Adipocyte (in vitro differentiated cells): Measurements from ENCODE around the gene TBCC.

Experiments
- DNase-seq: peaks from one replicate; pipeline ENCODE4 v3.0.0-alpha.2; 2015; ENCODE audit warnings: low read depth
- H3K27me3 ChIP-seq: replicated peaks from 2 replicates; pipeline ENCODE4 v1.7.0; 2013; ENCODE audit warnings: mild to moderate bottlenecking, low read length, moderate library complexity; ENCODE audit not compliant: control insufficient read depth, insufficient read depth
- H3K36me3 ChIP-seq: 2 replicates; pipeline ENCODE4 v1.7.0; 2013; ENCODE audit warnings: low read length, mild to moderate bottlenecking, moderate library complexity; ENCODE audit not compliant: control insufficient read depth, insufficient read depth, severe bottlenecking
- H3K4me1 ChIP-seq: 2 replicates; pipeline ENCODE4 v1.7.0; 2013; ENCODE audit warnings: mild to moderate bottlenecking, low read length, moderate library complexity; ENCODE audit not compliant: control insufficient read depth, insufficient read depth
- H3K4me3 ChIP-seq: 2 replicates; pipeline ENCODE4 v1.7.0; 2013; ENCODE audit warnings: mild to moderate bottlenecking, low read length, moderate library complexity
- H3K9ac ChIP-seq: 2 replicates; pipeline ENCODE4 v1.7.0; 2013; ENCODE audit warnings: mild to moderate bottlenecking, low read length, moderate library complexity
- H3K9me3 ChIP-seq: 2 replicates; pipeline ENCODE4 v1.7.0; 2013; ENCODE audit warnings: mild to moderate bottlenecking, low read length, moderate library complexity; ENCODE audit not compliant: control insufficient read depth

The TBCC gene

DNA sequence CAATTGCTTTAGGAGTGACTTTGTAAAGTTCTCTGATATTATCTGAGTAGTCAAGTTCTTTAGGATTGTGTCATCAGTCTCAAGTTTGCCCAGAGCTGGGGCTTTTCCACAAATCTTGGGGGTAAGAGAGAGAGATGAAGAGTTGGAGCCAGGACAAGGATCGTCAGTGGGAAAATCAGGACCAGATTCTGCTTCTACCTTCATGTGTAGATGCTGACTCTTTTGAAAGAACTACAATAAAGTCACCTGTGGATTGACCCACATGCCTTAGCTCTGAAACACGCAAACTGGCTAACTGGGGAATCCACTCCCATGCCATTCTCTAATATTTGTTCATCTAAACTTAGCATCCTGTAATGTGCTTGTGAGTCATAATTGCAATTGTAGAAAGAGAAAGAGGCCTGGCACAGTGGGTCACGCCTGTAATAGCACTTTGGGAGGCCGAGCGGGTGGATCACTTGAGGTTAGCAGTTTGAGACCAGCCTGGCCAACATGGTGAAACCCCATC, 20.3 kb upstream of the TBCC start:
- no peaks in the 10 kb centered on the region for H3K36me3 ChIP-seq
- peak; percentile 70 for DNase-seq
- H3K9ac ChIP-seq: no peak overlapping the region
- H3K9me3 ChIP-seq: no peaks in the 10 kb centered on the region
- H3K4me3 ChIP-seq: no peak overlapping the region
- peaks cover 14% of the 10 kb centered on the region for H3K4me1 ChIP-seq
- H3K27me3 ChIP-seq: no peaks in the 10 kb centered on the region

DNA sequence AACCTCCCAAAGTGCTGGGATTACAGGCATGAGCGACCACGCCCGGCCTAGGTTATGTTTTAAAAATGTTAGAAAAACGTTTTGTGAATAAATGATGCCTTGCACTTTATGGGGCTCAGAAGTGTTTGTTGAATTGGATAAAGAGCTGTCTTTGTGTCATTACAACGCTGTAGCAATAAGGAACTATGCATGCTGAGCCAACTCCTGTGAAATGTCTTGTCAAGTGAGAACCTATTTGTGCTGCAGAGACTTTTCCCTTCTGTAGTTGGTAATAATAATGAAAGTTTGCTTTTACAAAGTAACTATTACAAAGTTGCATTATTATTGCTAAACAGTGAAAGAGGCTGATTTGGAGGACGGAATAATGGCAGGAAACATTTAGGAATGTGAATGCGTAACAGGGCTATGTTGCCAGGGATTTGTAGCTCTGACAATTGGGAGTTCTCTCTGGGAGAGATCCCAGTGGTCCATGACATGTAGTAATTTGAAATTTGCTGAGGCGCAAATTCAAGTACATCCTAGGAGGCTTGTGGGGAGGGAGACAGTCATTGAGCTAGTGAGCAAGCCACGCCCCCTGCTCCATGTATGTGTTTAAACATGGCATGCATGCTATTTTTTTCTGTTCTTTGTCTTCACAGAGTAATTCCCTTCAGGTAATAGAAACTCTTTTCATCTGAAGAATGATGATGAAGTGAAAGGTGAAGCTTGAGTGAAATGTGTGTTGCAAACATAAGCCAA, 19.2 kb upstream of the TBCC start:
- H3K4me1 ChIP-seq: peaks cover 14% of the 10 kb centered on the region
- H3K9ac ChIP-seq: no peak overlapping the region
- H3K4me3 ChIP-seq: no peak overlapping the region
- H3K9me3 ChIP-seq: no peaks in the 10 kb centered on the region
- H3K36me3 ChIP-seq: no peaks in the 10 kb centered on the region
- H3K27me3 ChIP-seq: no peaks in the 10 kb centered on the region
- DNase-seq: no peak

DNA sequence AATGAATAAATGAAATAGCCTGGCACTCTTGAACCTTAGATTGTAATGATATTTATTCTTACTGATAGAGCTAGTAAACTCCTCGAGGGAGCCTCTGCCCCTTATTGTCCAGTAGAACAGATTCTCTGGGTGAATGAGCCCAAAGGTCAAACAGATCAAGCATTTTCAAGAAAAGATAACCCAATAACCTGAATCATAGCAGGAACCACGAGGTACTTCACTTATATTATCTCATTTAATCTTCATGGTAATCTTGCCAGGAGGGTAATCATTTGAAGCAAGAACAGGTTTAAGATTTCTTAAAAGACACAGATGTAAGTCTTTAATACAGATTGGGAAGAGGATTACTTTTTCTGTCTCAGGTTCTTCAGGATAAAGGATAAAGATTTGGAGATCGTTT, 17.0 kb upstream of the TBCC start:
- DNase-seq: no peak
- no peak overlapping the region for H3K9ac ChIP-seq

DNA sequence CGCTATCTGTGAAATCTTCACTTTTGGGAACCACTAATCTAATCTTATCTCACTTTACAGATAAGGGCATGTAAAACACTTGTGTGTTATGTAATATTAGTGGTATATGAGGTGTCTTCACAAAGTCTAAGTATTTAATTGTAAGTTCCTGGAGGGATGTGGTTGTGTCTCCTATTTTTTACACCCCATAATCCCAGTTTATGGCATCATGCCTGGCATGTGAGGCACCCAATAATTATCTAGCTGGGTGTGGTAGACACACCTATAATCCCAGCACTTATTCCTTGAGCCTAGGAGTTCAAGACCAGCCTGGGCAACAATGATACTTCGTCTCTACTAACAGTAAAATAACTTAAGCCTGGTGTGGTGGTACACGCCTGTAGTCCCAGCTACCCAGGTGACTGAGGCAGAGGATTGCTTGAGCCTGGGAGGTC, 16.5 kb upstream of the TBCC start:
- Histone ChIP-seq H3K9me3 (no peaks in the 10 kb centered on the region), H3K4me3 (no peak overlapping the region), H3K4me1 (peaks cover 7% of the 10 kb centered on the region), H3K36me3 (no peaks in the 10 kb centered on the region), H3K9ac (no peak overlapping the region), H3K27me3 (no peaks in the 10 kb centered on the region)
- no peak for DNase-seq

More for the DNA sequence above, 17.0 kb upstream of the TBCC start:
- no peak overlapping the region for H3K4me3 ChIP-seq
- no peaks in the 10 kb centered on the region for H3K27me3 ChIP-seq
- no peaks in the 10 kb centered on the region for H3K9me3 ChIP-seq
- H3K4me1 ChIP-seq: peaks cover 7% of the 10 kb centered on the region
- no peaks in the 10 kb centered on the region for H3K36me3 ChIP-seq

DNA sequence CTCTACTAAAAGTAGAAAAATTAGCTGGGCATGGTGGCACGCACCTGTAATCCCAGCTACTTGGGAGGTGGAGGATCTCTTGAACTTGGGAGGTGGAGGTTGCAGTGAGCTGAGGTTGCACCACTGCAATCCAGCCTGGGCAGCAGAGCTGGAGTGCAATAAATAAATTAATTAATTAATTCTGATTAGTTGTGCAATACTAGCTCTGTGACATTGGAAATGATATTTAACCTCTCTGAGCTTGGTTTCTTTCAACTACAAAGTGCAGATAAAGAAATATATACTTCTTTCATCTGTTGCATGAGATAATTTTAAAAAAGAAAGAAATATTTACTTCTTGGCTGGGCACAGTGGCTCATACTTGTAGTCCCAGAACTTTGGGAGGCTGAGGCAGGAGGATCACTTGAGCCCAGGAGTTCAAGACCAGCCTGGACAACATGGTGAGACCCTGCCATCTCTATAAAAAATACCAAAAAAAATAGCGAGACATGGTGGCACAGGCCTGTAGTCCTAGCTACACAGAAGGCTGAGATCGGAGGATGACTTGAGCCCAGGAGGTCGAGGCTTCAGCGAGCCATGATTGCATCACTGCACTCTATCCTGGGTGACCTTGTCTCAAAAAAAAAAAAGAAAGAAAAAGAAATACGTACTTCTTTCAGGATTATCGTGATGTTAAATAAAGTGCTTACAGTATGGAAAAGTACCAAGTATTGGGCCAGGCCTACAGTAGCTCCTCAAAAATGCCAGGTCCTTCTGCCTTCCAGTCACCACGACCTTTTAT, 15.6 kb upstream of the TBCC start:
- no peak overlapping the region for H3K9ac ChIP-seq
- no peak overlapping the region for H3K4me3 ChIP-seq
- no peak for DNase-seq
- H3K4me1 ChIP-seq: peaks cover 7% of the 10 kb centered on the region
- no peaks in the 10 kb centered on the region for H3K9me3 ChIP-seq
- H3K27me3 ChIP-seq: no peaks in the 10 kb centered on the region
- no peaks in the 10 kb centered on the region for H3K36me3 ChIP-seq

DNA sequence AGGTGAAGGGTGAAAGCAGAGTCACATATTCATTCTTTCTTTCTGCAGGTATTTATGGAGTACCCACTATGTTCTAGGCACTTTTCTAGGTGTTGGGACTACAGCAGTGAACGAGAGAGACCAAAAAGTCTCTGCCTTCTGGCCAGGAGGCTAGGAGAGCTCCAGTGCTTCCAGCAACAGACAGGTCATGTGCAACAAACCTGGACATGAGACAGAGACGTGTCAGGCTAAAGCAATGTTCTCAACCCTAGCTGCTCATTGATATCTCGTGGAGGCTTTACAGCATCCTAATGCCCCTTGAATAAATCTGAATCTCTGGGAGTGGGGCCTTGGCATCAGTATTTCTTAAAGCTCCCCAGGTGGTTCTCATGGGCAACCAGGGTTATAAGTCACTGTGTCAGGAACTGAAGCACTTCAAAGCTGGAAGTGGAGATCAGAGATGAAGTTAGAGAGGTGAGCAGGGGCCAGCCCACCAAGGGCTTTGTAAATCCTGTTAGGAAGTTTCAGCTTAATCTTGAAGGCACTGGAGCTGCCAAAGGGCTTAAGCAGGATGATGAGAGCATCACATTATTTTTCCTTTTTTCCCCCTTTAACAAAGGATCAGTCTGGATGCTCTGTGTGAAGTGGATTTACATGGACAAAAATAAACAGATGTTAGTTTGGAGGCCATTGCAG, 13.0 kb upstream of the TBCC start:
- DNase-seq: no peak
- H3K9me3 ChIP-seq: no peaks in the 10 kb centered on the region
- H3K9ac ChIP-seq: no peak overlapping the region
- H3K4me3 ChIP-seq: no peak overlapping the region
- H3K36me3 ChIP-seq: no peaks in the 10 kb centered on the region
- H3K27me3 ChIP-seq: no peaks in the 10 kb centered on the region
- H3K4me1 ChIP-seq: peaks cover 4% of the 10 kb centered on the region

DNA sequence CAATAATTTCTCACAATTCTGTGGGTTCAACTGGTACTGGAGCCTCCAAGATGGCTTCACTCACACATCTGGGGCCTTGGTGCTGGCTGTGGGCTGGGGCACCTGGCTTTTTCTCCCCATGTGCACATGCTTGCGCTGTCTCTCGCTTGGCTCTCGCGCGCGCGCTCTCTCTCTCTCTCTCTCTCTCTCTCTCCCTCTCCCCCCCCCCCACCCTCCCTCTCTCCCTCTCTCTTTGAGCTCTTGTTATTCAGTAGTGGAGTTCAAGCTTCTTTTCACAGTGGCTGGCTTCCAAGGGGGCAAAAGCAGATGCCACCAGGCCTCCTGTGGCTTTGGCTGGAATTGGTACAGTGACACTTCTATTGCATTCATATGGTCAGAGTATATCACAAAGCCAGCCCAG, 10.8 kb upstream of the TBCC start:
- DNase-seq: no peak
- Histone ChIP-seq H3K9ac (no peak overlapping the region), H3K4me3 (no peak overlapping the region), H3K27me3 (no peaks in the 10 kb centered on the region), H3K9me3 (no peaks in the 10 kb centered on the region), H3K36me3 (no peaks in the 10 kb centered on the region), H3K4me1 (peaks cover 2% of the 10 kb centered on the region)

DNA sequence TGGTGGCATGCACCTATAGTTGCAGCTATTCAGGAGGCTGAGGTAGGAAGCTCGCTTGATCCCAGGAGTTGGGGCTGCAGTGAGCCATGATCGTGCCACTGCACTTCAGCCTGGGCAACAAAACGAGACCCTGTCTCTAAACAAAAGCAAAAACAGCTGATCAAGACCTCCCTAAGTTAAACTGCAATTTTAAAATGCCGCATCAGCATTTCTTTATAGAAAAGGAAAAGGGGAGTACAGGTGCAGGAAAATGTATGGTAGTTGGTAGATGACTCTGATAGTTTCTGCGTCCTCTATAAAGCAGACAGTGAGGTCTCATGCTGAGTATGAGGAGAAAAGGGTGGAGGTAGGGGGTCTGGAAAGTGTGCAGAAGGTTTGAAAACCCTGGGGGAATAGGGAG, 8.9 kb upstream of the TBCC start:
- Histone ChIP-seq H3K4me1 (no peaks in the 10 kb centered on the region), H3K9ac (no peak overlapping the region), H3K9me3 (no peaks in the 10 kb centered on the region), H3K36me3 (no peaks in the 10 kb centered on the region), H3K27me3 (no peaks in the 10 kb centered on the region), H3K4me3 (no peak overlapping the region)
- DNase-seq: no peak

DNA sequence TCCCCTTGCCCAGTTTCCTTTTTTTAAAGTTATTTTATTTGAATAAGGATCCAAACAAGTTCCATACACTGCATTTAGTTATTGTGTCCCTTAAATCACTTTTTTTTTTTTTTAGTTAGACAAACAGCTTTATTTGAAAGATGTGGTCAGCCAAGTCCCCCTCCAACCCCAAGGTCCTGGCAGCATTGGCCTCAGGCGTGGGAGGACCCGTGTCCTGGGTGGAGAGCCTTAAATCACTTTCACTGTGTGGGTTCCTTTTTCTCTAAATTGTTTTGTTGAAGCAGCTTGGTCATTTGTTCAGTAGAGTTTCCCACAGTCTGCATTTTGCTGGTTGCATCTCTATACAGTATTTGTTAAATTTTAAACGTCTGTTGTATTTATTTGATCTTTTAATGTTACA, 5.2 kb upstream of the TBCC start:
- peaks cover 14% of the 10 kb centered on the region for H3K4me1 ChIP-seq
- DNase-seq: no peak
- no peaks in the 10 kb centered on the region for H3K36me3 ChIP-seq
- no peak overlapping the region for H3K9ac ChIP-seq
- no peaks in the 10 kb centered on the region for H3K9me3 ChIP-seq
- H3K27me3 ChIP-seq: no peaks in the 10 kb centered on the region
- no peak overlapping the region for H3K4me3 ChIP-seq

DNA sequence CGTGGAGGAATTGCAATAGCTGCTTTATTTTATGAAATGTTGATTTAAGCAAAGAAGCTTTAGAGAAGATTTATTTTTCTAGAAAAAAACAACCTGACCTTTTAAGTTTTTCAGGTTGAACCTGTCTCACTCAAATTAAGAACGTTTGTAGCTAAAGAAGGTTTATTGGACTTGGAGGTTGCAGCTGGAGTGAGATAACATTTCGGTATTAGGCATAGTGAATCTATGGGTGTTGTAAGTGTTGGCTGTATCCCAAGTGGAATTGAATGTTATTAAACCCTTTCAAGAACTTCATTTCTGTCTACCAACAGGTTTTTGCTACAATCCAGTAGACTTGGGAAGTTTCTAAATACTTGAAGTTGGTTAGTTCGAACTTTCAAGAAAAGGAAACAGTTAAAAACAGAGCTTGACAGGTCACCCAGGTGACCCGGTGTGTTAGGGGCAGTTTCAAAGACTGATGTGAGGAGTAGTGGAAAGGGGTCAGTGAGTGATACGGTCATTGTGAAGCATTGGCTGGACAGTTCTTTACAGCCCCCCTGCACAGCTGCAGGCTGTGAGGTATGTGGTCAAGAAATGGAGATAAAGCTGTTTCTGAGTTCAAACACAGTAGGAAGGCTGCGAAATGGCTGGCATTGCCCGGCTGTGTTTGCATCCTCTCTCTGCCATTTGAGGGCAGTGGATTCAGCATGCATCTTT, 2.4 kb upstream of the TBCC start:
- Histone ChIP-seq H3K4me3 (peak overlapping the region; percentile 98), H3K27me3 (no peaks in the 10 kb centered on the region), H3K36me3 (no peaks in the 10 kb centered on the region), H3K4me1 (peaks cover 28% of the 10 kb centered on the region), H3K9ac (peak overlapping the region; percentile 100), H3K9me3 (no peaks in the 10 kb centered on the region)
- no peak for DNase-seq
